Muscle layer of colon (tissue), 2 donors: Measurements from ENCODE around the gene ATG4B.

Experiments used
- H3K27ac ChIP-seq: one replicate; pipeline ENCODE4 v1.7.0; 2013; ENCODE audit warnings: low read depth, mild to moderate bottlenecking, low read length, moderate library complexity
- H3K27me3 ChIP-seq, 2 donors: one replicate each; pipeline ENCODE4 v1.7.0; 2013; ENCODE audit warnings: low read length in 2 of 2, mild to moderate bottlenecking in 2 of 2; ENCODE audit not compliant: insufficient read depth in 2 of 2, control insufficient read depth in 1 of 2
- H3K36me3 ChIP-seq: one replicate; pipeline ENCODE4 v1.7.0; 2013; ENCODE audit warnings: mild to moderate bottlenecking, low read length; ENCODE audit not compliant: insufficient read depth
- H3K4me1 ChIP-seq: one replicate; pipeline ENCODE4 v1.7.0; 2013; ENCODE audit warnings: mild to moderate bottlenecking, low read length; ENCODE audit not compliant: insufficient read depth
- H3K4me3 ChIP-seq, 2 donors: one replicate each; pipeline ENCODE4 v1.7.0; 2013; ENCODE audit warnings: low read length in 2 of 2, low read depth in 1 of 2, mild to moderate bottlenecking in 1 of 2, moderate library complexity in 1 of 2
- H3K9ac ChIP-seq: one replicate; pipeline ENCODE4 v1.7.0; 2013; ENCODE audit warnings: low read length
- H3K9me3 ChIP-seq: one replicate; pipeline ENCODE4 v1.7.0; 2013; ENCODE audit warnings: mild to moderate bottlenecking, low read length
- donor health status: abdominal sarcoma.
- donor health status: Adenocarcinoma of cecum.

ATG4B gene

GRCh38 chr2:241648453-241648852 is 11.0 kb downstream of the ATG4B start:
- peaks cover 10% of the 10 kb centered on the region for H3K36me3 ChIP-seq
- H3K9ac ChIP-seq: no peak overlapping the region
- H3K27ac ChIP-seq: no peak overlapping the region
- H3K4me3 ChIP-seq: no peak overlapping the region
- peaks cover 11% of the 10 kb centered on the region for H3K4me1 ChIP-seq
- H3K9me3 ChIP-seq: no peaks in the 10 kb centered on the region
- no peaks in the 10 kb centered on the region for H3K27me3 ChIP-seq

- Histone ChIP-seq H3K9ac (no peak overlapping the region), H3K27ac (no peak overlapping the region), H3K4me3 (no peak overlapping the region), H3K9me3 (no peaks in the 10 kb centered on the region), H3K27me3 (no peaks in the 10 kb centered on the region), H3K4me1 (peaks cover 11% of the 10 kb centered on the region), H3K36me3 (peaks cover 12% of the 10 kb centered on the region)
These were observed 11.9 kb downstream of the ATG4B start for GRCh38 chr2:241649404-241649803.

DNA sequence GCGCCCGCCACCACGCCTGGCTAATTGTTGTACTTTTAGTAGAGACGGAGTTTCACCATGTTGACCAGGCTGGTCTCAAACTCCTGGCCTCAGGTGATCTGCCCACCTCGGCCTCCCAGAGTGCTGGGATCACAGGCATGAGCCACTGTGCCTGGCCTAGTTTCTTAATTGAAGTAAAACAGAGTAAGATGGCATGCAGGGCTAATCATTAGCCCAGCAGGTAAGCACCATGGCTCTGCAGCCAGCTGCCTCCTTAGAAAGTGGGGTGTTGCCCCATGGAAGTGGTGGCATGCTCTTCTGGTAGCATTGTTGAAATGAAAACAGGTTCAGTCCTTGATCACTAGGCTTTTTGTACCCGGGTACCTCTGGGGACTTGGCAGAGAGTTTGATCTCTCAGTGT is 12.4 kb downstream of the ATG4B start:
- Histone ChIP-seq H3K36me3 (peaks cover 18% of the 10 kb centered on the region), H3K9me3 (no peaks in the 10 kb centered on the region), H3K4me3 (no peak overlapping the region), H3K27me3 (no peaks in the 10 kb centered on the region), H3K4me1 (peaks cover 11% of the 10 kb centered on the region), H3K9ac (no peak overlapping the region), H3K27ac (no peak overlapping the region)

DNA sequence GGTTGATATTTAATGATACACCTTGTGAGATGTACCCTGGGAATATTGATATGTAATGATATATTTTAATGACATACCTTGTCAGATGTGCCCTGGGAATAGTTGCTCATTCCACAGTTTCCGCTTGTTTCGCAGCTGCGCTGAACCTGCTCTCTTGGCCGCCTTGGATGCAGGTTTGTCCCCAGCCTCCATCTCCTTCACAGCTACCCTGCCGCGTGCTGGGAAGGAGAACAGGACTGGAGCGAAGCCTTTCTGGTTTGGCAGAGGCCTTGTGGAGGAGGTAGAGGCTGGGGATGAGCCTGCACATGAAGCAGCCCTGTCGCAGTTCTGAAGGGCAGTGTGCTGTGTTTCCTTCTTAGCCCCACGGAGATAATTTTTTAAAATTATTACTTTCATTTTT is 14.6 kb downstream of the ATG4B start:
- Histone ChIP-seq H3K27ac (no peak overlapping the region), H3K4me1 (peaks cover 10% of the 10 kb centered on the region), H3K36me3 (peaks cover 36% of the 10 kb centered on the region), H3K27me3 (no peaks in the 10 kb centered on the region), H3K4me3 (no peak overlapping the region), H3K9ac (no peak overlapping the region), H3K9me3 (no peaks in the 10 kb centered on the region)

GRCh38 chr2:241652722-241653121 is 15.2 kb downstream of the ATG4B start:
- Histone ChIP-seq H3K4me1 (peaks cover 5% of the 10 kb centered on the region), H3K9me3 (no peaks in the 10 kb centered on the region), H3K4me3 (no peak overlapping the region), H3K27me3 (no peaks in the 10 kb centered on the region), H3K9ac (no peak overlapping the region), H3K36me3 (peaks cover 38% of the 10 kb centered on the region), H3K27ac (no peak overlapping the region)

- Histone ChIP-seq H3K9me3 (no peaks in the 10 kb centered on the region), H3K36me3 (peaks cover 42% of the 10 kb centered on the region), H3K27ac (no peak overlapping the region), H3K4me1 (peaks cover 5% of the 10 kb centered on the region), H3K4me3 (no peak overlapping the region), H3K9ac (no peak overlapping the region), H3K27me3 (no peaks in the 10 kb centered on the region)
These were observed 15.8 kb downstream of the ATG4B start for GRCh38 chr2:241653210-241653750.

GRCh38 chr2:241654551-241654950 is 17.1 kb downstream of the ATG4B start:
- no peaks in the 10 kb centered on the region for H3K27me3 ChIP-seq
- no peak overlapping the region for H3K27ac ChIP-seq
- no peak overlapping the region for H3K9ac ChIP-seq
- H3K4me1 ChIP-seq: no peaks in the 10 kb centered on the region
- peaks cover 51% of the 10 kb centered on the region for H3K36me3 ChIP-seq
- H3K4me3 ChIP-seq: no peak overlapping the region
- H3K9me3 ChIP-seq: no peaks in the 10 kb centered on the region

GRCh38 chr2:241655516-241656189 is 18.2 kb downstream of the ATG4B start:
- H3K27me3 ChIP-seq: no peaks in the 10 kb centered on the region
- H3K4me1 ChIP-seq: no peaks in the 10 kb centered on the region
- peaks cover 58% of the 10 kb centered on the region for H3K36me3 ChIP-seq
- H3K4me3 ChIP-seq: no peak overlapping the region
- no peak overlapping the region for H3K9ac ChIP-seq
- no peaks in the 10 kb centered on the region for H3K9me3 ChIP-seq
- H3K27ac ChIP-seq: no peak overlapping the region

DNA sequence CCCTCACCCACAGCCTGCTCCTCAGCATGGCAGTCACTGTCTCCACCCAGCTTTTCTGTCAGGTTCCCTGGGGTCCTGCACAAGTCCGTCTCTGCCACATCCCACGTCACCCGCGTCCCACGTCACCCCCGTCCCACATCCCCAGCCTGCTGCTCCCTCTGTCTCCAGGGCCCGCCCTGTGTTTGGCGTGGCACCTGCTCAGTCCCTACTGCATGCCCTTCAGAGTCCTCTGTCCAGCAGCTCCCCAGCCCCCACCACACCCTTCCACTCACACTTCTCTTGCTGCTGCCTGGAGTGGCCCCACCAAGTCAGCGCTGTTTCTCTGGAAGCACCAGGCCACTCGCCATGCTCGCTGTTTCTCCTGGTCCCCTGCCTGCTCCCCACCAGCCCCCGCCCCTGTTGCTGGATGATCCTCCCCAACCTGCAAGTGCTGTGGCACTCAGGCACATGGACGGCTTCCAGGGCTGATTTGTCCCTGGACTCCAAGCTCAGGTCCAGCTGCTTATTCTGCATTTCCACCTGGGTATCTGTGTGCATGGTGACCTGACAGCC is 18.8 kb downstream of the ATG4B start:
- H3K9me3 ChIP-seq: no peaks in the 10 kb centered on the region
- no peak overlapping the region for H3K4me3 ChIP-seq
- no peaks in the 10 kb centered on the region for H3K27me3 ChIP-seq
- peaks cover 64% of the 10 kb centered on the region for H3K36me3 ChIP-seq
- no peak overlapping the region for H3K9ac ChIP-seq
- H3K4me1 ChIP-seq: no peaks in the 10 kb centered on the region
- no peak overlapping the region for H3K27ac ChIP-seq

GRCh38 chr2:241657786-241658254 is 20.3 kb downstream of the ATG4B start:
- Histone ChIP-seq H3K27me3 (no peaks in the 10 kb centered on the region), H3K9me3 (no peaks in the 10 kb centered on the region), H3K4me3 (no peak overlapping the region), H3K27ac (no peak overlapping the region), H3K4me1 (no peaks in the 10 kb centered on the region), H3K9ac (no peak overlapping the region), H3K36me3 (peaks cover 70% of the 10 kb centered on the region)

GRCh38 chr2:241658296-241658695 is 20.8 kb downstream of the ATG4B start:
- Histone ChIP-seq H3K27ac (no peak overlapping the region), H3K4me3 (no peak overlapping the region), H3K9me3 (no peaks in the 10 kb centered on the region), H3K9ac (no peak overlapping the region), H3K27me3 (no peaks in the 10 kb centered on the region), H3K36me3 (peaks cover 66% of the 10 kb centered on the region), H3K4me1 (no peaks in the 10 kb centered on the region)
